DOHH2 (cell line): ENCODE results near the gene BOD1L1.

Source experiments
- CTCF ChIP-seq: fragments of 200-600 bp; sonication (generic); IDR thresholded peaks from one replicate; pipeline ENCODE4 v1.5.1; 2014; ENCODE audit warnings: antibody characterized with exemption, mild to moderate bottlenecking, low read depth, low read length; ENCODE audit not compliant: poor library complexity, severe bottlenecking
- EZH2phosphoT487 ChIP-seq: fragments of 200-600 bp; sonication (generic); IDR thresholded peaks from 2 replicates; pipeline ENCODE4 v1.6.1; 2017; ENCODE audit warnings: borderline replicate concordance, mild to moderate bottlenecking, antibody characterized with exemption, low read length, moderate library complexity, mixed read lengths

GRCh38 chr4:13615161-13615560 is 12.4 kb downstream of the BOD1L1 start:
- TF ChIP-seq CTCF (no peak), EZH2phosphoT487 (no peak)
